Endothelial cell of umbilical vein (primary cell): ENCODE data around the gene MOB3B. TPM values are rescaled to one million over a fixed set of nuclear protein-coding genes. Genes with fewer than 3 reads are reported as not detected.

Experiments used
- BruUV-seq: library from RNA; stranded (reverse); fragments of 400-500 nt; replicated peaks from 2 replicates; lab custom pipeline; 2021; lab: Mats Ljungman, UMichigan
- CTCF ChIA-PET: fragments of 300-600, 350-600 bp; sonication (Branson Sonifier 250); formaldehyde crosslinking; loops from one replicate; lab custom pipeline; 2021; ENCODE audit warnings: antibody characterized with exemption, inconsistent platforms; lab: Charles Lee
- POLR2A ChIA-PET: fragments of 300-600, 350-600 bp; sonication (Branson Sonifier 250); formaldehyde crosslinking; loops from one replicate; lab custom pipeline; 2021; ENCODE audit warnings: antibody characterized with exemption, inconsistent platforms; lab: Charles Lee
- DNase-seq: peaks from one replicate; pipeline ENCODE4 v3.0.0-alpha.2; 2011; ENCODE audit warnings: low read depth, low spot score
- FAIRE-seq: peaks from 2 replicates; lab custom pipeline; 2011; peaks lifted over from hg19 to GRCh38; lab: Jason Lieb, UNC
- H2AFZ ChIP-seq: 2 replicates; pipeline ENCODE4 v1.6.0; 2012; ENCODE audit warnings: low read depth, low read length, control low read depth, inconsistent platforms
- H3K27ac ChIP-seq: 2 replicates; pipeline ENCODE4 v1.5.1; 2011; ENCODE audit warnings: low read depth, mild to moderate bottlenecking, control low read depth, low read length, moderate library complexity; ENCODE audit not compliant: insufficient read depth
- H3K27me3 ChIP-seq, 2 experiments: 2 replicates each; pipeline versions ENCODE4 v1.6.0 to v1.6.1; 2011; ENCODE audit warnings: low read length in 2 of 2, mixed read lengths in 1 of 2; ENCODE audit not compliant: control insufficient read depth in 2 of 2, insufficient read depth in 2 of 2
- H3K36me3 ChIP-seq, 2 experiments: 2 replicates in 1 of 2; 3 replicates in 1 of 2; pipeline ENCODE4 v1.5.1; 2011; ENCODE audit warnings: low read length in 2 of 2, mild to moderate bottlenecking in 1 of 2, moderate library complexity in 1 of 2; ENCODE audit not compliant: control insufficient read depth in 2 of 2, insufficient read depth in 2 of 2; ENCODE audit errors: extremely low read depth in 1 of 2
- H3K4me1 ChIP-seq: 3 replicates; pipeline ENCODE4 v1.5.1; 2011; ENCODE audit warnings: mild to moderate bottlenecking, low read length; ENCODE audit not compliant: control insufficient read depth, insufficient read depth; ENCODE audit errors: extremely low read depth
- H3K4me2 ChIP-seq: 2 replicates; pipeline ENCODE4 v1.6.1; 2011; ENCODE audit warnings: low read length, control low read depth, mixed read lengths; ENCODE audit not compliant: insufficient read depth
- H3K4me3 ChIP-seq, 3 experiments: fragments of 200-600 bp in 1 of 3; sonication (generic), shearing (Covaris generic) in 1 of 3; replicated peaks in 1 of 3; 2 replicates each; pipeline ENCODE4 v1.5.1; 2011 to 2016; ENCODE audit warnings: control low read depth in 3 of 3, low read length in 3 of 3, mild to moderate bottlenecking in 2 of 3, inconsistent platforms in 1 of 3, low read depth in 1 of 3, moderate library complexity in 1 of 3; ENCODE audit not compliant: insufficient read depth in 1 of 3
- H3K79me2 ChIP-seq: 2 replicates; pipeline ENCODE4 v1.6.0; 2012; ENCODE audit warnings: low read length, inconsistent platforms; ENCODE audit not compliant: control insufficient read depth, insufficient read depth
- H3K9ac ChIP-seq: replicated peaks from 2 replicates; pipeline ENCODE3; 2011; ENCODE audit warnings: low read length, control low read depth; ENCODE audit not compliant: insufficient read depth; ENCODE audit errors: extremely low read depth
- H3K9me1 ChIP-seq: replicated peaks from 3 replicates; pipeline ENCODE4 v1.6.0; 2011; ENCODE audit warnings: mild to moderate bottlenecking, low read length; ENCODE audit not compliant: control insufficient read depth, insufficient read depth; ENCODE audit errors: extremely low read depth
- H3K9me3 ChIP-seq: replicated peaks from 2 replicates; pipeline ENCODE4 v1.5.1; 2012; ENCODE audit warnings: low read length, inconsistent platforms; ENCODE audit not compliant: control insufficient read depth, insufficient read depth
- H4K20me1 ChIP-seq: replicated peaks from 2 replicates; pipeline ENCODE3; 2011; ENCODE audit warnings: mild to moderate bottlenecking, low read length; ENCODE audit not compliant: control insufficient read depth, insufficient read depth; ENCODE audit errors: extremely low read depth
- POLR2A ChIP-seq: IDR thresholded peaks from 2 replicates; pipeline ENCODE4 v1.6.1; 2012; ENCODE audit warnings: low read depth, mild to moderate bottlenecking, control low read depth, low read length
- dilution Hi-C: fragments of 300-500 bp; cut with MboI; formaldehyde crosslinking; loops from one replicate; pipeline ENCODE4 v1.15.0; 2019; ENCODE audit warnings: low sequenced_read_pairs; ENCODE audit not compliant: extremely low pct_ligation_motif_present
- intact Hi-C: fragments of 100-400 bp; cut with micrococcal nuclease; formaldehyde crosslinking; loops from one replicate; pipeline ENCODE4 v1.10.0; 2022
- polyA plus RNA-seq, 4 experiments: library from polyadenylated mRNA; depleted of rRNA in 3 of 4; stranded (reverse) in 3 of 4; unstranded in 1 of 4; fragments of >200 nt; gene quantifications; 2 replicates each; pipeline versions ENCODE4 v1.2.1 to v1.2.3, GENCODE V29; 2011 to 2012; ENCODE audit warnings: missing spikeins in 1 of 4
- total RNA-seq: library from RNA; stranded (reverse); gene quantifications from 2 replicates; pipeline ENCODE4 v1.2.3, GENCODE V29; 2021
- TF ChIP-seq, protein P1 (sequence below), 2 donors: IDR thresholded peaks; 1 replicate in 1 of 2; 2 replicates in 1 of 2; pipeline ENCODE4 v1.5.1; 2011; ENCODE audit warnings: low read length in 2 of 2, mild to moderate bottlenecking in 2 of 2, moderate library complexity in 2 of 2, control low read depth in 1 of 2, inconsistent platforms in 1 of 2, low read depth in 1 of 2; ENCODE audit not compliant: insufficient read depth in 1 of 2; ENCODE audit errors: extremely low read depth in 1 of 2

MOB3B gene
- total and polyA plus RNA-seq, 2 donors (not counting 3 experiments of a cell fraction or from before 2014, with no cell fraction given) = 0.03 TPM; not detected in 1

DNA sequence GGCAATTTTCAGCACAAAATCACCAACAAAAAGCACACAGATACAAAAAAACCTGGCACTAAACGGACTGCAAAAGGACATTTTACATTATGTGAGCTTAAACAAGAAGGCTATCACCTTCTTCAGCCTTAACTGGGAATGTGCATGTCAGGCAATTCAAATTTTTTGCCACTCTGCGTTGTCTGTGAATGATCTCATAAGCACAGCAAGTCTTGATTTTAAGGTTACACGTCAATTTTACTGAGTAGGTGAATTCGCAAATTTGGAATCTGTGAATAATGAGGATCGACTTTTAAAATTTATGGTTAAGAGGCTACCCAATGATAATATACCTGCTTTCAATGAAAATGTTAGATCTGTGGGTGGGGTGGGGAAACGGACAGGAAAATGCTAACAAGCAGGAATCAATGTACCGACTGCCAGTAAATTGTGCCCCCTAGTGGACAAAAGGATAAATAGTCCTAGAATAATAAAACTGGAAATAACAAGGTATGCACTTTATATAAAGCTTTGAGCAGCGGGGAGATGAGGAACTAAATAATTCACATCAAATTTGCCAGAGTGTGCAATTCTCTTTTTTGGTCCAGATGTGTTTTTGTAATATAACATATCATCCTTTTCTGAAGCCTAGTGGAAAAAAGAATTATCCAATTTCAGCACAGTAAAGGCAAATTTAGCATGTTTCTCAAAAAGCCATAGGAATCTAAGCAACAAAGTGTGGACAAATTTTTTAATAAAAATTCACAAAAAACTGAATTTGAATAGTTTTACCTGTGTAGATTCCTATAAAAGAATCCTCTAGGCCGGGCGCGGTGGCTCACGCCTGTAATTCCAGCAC, 253.2 kb downstream of the MOB3B start:
- no peaks in the 10 kb centered on the region for H3K9me1 ChIP-seq
- H3K79me2 ChIP-seq = no peaks in the 10 kb centered on the region
- no peak overlapping the region for H3K9ac ChIP-seq
- peak; percentile 72 for DNase-seq
- H3K4me2 ChIP-seq = peak overlapping the region; percentile 43
- H3K4me3 ChIP-seq = no peak overlapping the region
- intact Hi-C loops = loop anchor here (1.0 to 10.0 kb wide), 5 partner anchors 166 to 532 kb away; partner anchors contain the start of genes CAAP1 and IFT74
- H3K27me3 ChIP-seq = peaks cover 0 to 7% of the 10 kb centered on the region in 2 experiments
- H2AFZ ChIP-seq = peak overlapping the region; percentile 82
- H3K9me3 ChIP-seq = no peaks in the 10 kb centered on the region
- H3K4me1 ChIP-seq = no peaks in the 10 kb centered on the region
- peak; percentile 78 for FAIRE-seq
- no peak for TF ChIP-seq POLR2A
- TF ChIP-seq, protein P1, sequence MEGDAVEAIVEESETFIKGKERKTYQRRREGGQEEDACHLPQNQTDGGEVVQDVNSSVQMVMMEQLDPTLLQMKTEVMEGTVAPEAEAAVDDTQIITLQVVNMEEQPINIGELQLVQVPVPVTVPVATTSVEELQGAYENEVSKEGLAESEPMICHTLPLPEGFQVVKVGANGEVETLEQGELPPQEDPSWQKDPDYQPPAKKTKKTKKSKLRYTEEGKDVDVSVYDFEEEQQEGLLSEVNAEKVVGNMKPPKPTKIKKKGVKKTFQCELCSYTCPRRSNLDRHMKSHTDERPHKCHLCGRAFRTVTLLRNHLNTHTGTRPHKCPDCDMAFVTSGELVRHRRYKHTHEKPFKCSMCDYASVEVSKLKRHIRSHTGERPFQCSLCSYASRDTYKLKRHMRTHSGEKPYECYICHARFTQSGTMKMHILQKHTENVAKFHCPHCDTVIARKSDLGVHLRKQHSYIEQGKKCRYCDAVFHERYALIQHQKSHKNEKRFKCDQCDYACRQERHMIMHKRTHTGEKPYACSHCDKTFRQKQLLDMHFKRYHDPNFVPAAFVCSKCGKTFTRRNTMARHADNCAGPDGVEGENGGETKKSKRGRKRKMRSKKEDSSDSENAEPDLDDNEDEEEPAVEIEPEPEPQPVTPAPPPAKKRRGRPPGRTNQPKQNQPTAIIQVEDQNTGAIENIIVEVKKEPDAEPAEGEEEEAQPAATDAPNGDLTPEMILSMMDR (IDR thresholded peaks at IDR 0.05; ENCODE audit: extremely low read depth in 1 of 2, insufficient read depth in 1 of 2, low read depth in 1 of 2, low read length in 2 of 2) = peak; percentile 37 to 53
- dilution Hi-C loops = no loop called here
- no peak overlapping the region for H3K27ac ChIP-seq
- no peaks in the 10 kb centered on the region for H3K36me3 ChIP-seq
- POLR2A ChIA-PET = no interaction called here
- BruUV-seq = no TSS peak
- H4K20me1 ChIP-seq = no peaks in the 10 kb centered on the region
- CTCF ChIA-PET = interaction anchor here (0.6 to 2.5 kb wide), 28 partner anchors 10 to 534 kb away, joined by 3 to 12 read pairs (median 4); partner anchors contain the start of gene CAAP1

Other genes with a start within 250 kb of the MOB3B start
- gene EQTN, start 232.7 kb downstream of the MOB3B start, total RNA-seq = not detected in 2 replicates
- not detected in 2 replicates for gene EQTN, start 232.7 kb downstream of the MOB3B start, polyA plus RNA-seq
- gene IFNK, start 5.5 kb downstream of the MOB3B start, total RNA-seq = not detected in 2 replicates
- gene IFNK, start 5.5 kb downstream of the MOB3B start, polyA plus RNA-seq = not detected in 2 replicates
- 7.3 and 8.7 TPM in 2 replicates for gene C9orf72, start 43.7 kb upstream of the MOB3B start, total RNA-seq
- gene C9orf72, start 43.7 kb upstream of the MOB3B start, polyA plus RNA-seq = 2.1 and 2.7 TPM in 2 replicates